ENCODE data around the gene BPIFB3. TPM values are rescaled to one million over a fixed set of nuclear protein-coding genes. Genes with fewer than 3 reads are reported as not detected.
A peak's percentile ranks its signal among the peaks of the same experiment; 100 is the strongest.

Gene BPIFB3
- total RNA-seq, 4 donors from 2014 or later: not detected

- DNase-seq: no peak
- no peak for TF ChIP-seq CTCF (IDR thresholded peaks at IDR 0.05)
- no peak for TF ChIP-seq POLR2A (IDR thresholded peaks at IDR 0.05)
- Histone ChIP-seq H3K27me3 (no peaks in the 10 kb centered on the region), H3K27ac (no peak overlapping the region), H3K9me3 (no peaks in the 10 kb centered on the region), H3K4me1 (no peaks in the 10 kb centered on the region), H3K4me3 (no peak overlapping the region), H3K36me3 (no peaks in the 10 kb centered on the region)
These were observed 42.8 kb upstream of the BPIFB3 start for GRCh38 chr20:33010674-33011449.

- TF ChIP-seq POLR2A (IDR thresholded peaks at IDR 0.05) (no peak), CTCF (IDR thresholded peaks at IDR 0.05) (no peak)
- Histone ChIP-seq H3K27me3 (no peaks in the 10 kb centered on the region), H3K4me1 (no peaks in the 10 kb centered on the region), H3K27ac (no peak overlapping the region), H3K9me3 (no peaks in the 10 kb centered on the region), H3K36me3 (no peaks in the 10 kb centered on the region), H3K4me3 (no peak overlapping the region)
- peak in 1 of 3 donors; percentile 5 for DNase-seq
These were observed 41.1 kb upstream of the BPIFB3 start for GRCh38 chr20:33012327-33013189.

GRCh38 chr20:33013701-33014326 is 39.9 kb upstream of the BPIFB3 start:
- TF ChIP-seq CTCF (IDR thresholded peaks at IDR 0.05) (no peak), POLR2A (IDR thresholded peaks at IDR 0.05) (no peak)

GRCh38 chr20:33014336-33015113 is 39.2 kb upstream of the BPIFB3 start:
- Histone ChIP-seq H3K4me3 (no peak overlapping the region), H3K36me3 (no peaks in the 10 kb centered on the region), H3K9me3 (no peaks in the 10 kb centered on the region), H3K27ac (no peak overlapping the region), H3K4me1 (no peaks in the 10 kb centered on the region), H3K27me3 (no peaks in the 10 kb centered on the region)
- DNase-seq: no peak
- no peak for TF ChIP-seq POLR2A (IDR thresholded peaks at IDR 0.05)
- TF ChIP-seq CTCF (IDR thresholded peaks at IDR 0.05): no peak

More at GRCh38 chr20:33013701-33014326, 39.9 kb upstream of the BPIFB3 start:
- DNase-seq: peak in 1 of 3 donors; percentile 21
- H3K27me3 ChIP-seq: no peaks in the 10 kb centered on the region
- H3K4me1 ChIP-seq: no peaks in the 10 kb centered on the region
- H3K4me3 ChIP-seq: no peak overlapping the region
- H3K27ac ChIP-seq: no peak overlapping the region
- H3K36me3 ChIP-seq: no peaks in the 10 kb centered on the region
- no peaks in the 10 kb centered on the region for H3K9me3 ChIP-seq

- H3K27me3 ChIP-seq: no peaks in the 10 kb centered on the region
- H3K36me3 ChIP-seq: no peaks in the 10 kb centered on the region
- no peaks in the 10 kb centered on the region for H3K9me3 ChIP-seq
- DNase-seq: no peak
- H3K4me1 ChIP-seq: no peaks in the 10 kb centered on the region
- H3K27ac ChIP-seq: no peak overlapping the region
- TF ChIP-seq POLR2A (IDR thresholded peaks at IDR 0.05) (no peak), CTCF (IDR thresholded peaks at IDR 0.05) (no peak)
- no peak overlapping the region for H3K4me3 ChIP-seq
These were observed 38.6 kb upstream of the BPIFB3 start for GRCh38 chr20:33015114-33015484.

All from Peyer's patch (tissue), 4 donors.